Neural cell (in vitro differentiated cells): ENCODE results near the gene CFL1. TPM values are rescaled to one million over a fixed set of nuclear protein-coding genes. Genes with fewer than 3 reads are reported as not detected.
"Not testable (repeated sequence)": the region's sequence is repeated elsewhere in the genome, so short reads cannot be mapped to it uniquely, and the experiment has no call there.

Source experiments
- H2AFZ ChIP-seq: fragments of 200-600, 300-800 bp; sonication (generic), shearing (Covaris generic); 2 replicates; pipeline ENCODE4 v1.6.0; 2014; ENCODE audit warnings: low read depth, mild to moderate bottlenecking, antibody characterized with exemption, low read length, moderate library complexity
- H3F3A ChIP-seq: fragments of 200-600 bp; shearing (Covaris generic); 2 replicates; pipeline ENCODE4 v1.6.1; 2016; ENCODE audit warnings: mild to moderate bottlenecking, moderate library complexity, mixed read lengths, antibody characterized with exemption, low read length; ENCODE audit not compliant: insufficient read depth, poor library complexity, severe bottlenecking
- H3K27ac ChIP-seq: fragments of 200-600, 300-800 bp; sonication (generic), shearing (Covaris generic); 2 replicates; pipeline ENCODE4 v1.5.1; 2014; ENCODE audit warnings: mild to moderate bottlenecking, low read length, moderate library complexity
- H3K27me3 ChIP-seq: fragments of 300-800, 200-600 bp; sonication (generic), shearing (Covaris generic); 2 replicates; pipeline ENCODE4 v1.6.0; 2014; ENCODE audit warnings: mild to moderate bottlenecking, low read depth, low read length, moderate library complexity; ENCODE audit not compliant: insufficient read depth
- H3K36me3 ChIP-seq: fragments of 300-800, 200-600 bp; sonication (generic), shearing (Covaris generic); 2 replicates; pipeline ENCODE4 v1.5.1; 2014; ENCODE audit warnings: mild to moderate bottlenecking, antibody characterized with exemption, low read length, moderate library complexity; ENCODE audit not compliant: insufficient read depth
- H3K4me2 ChIP-seq: fragments of 300-800, 200-600 bp; sonication (generic), shearing (Covaris generic); 2 replicates; pipeline ENCODE4 v1.6.0; 2014; ENCODE audit warnings: mild to moderate bottlenecking, low read length
- H3K4me3 ChIP-seq: fragments of 300-800, 200-600 bp; sonication (generic), shearing (Covaris generic); 2 replicates; pipeline ENCODE4 v1.5.1; 2014; ENCODE audit warnings: mild to moderate bottlenecking, low read length, moderate library complexity
- H3K79me2 ChIP-seq: fragments of 200-600 bp; shearing (Covaris generic); replicated peaks from 2 replicates; pipeline ENCODE4 v1.6.0; 2014; ENCODE audit warnings: mild to moderate bottlenecking, low read length, moderate library complexity; ENCODE audit not compliant: insufficient read depth
- H3K9ac ChIP-seq: fragments of 300-800, 200-600 bp; sonication (generic), shearing (Covaris generic); 2 replicates; pipeline ENCODE4 v1.6.1; 2016; ENCODE audit warnings: mild to moderate bottlenecking, low read length, mixed read lengths
- H3K9me2 ChIP-seq: fragments of 200-600 bp; shearing (Covaris generic); 2 replicates; pipeline ENCODE4 v1.6.1; 2016; ENCODE audit warnings: mild to moderate bottlenecking, low read length, mixed read lengths; ENCODE audit not compliant: insufficient read depth
- H3K9me3 ChIP-seq: fragments of 200-600, 300-800 bp; sonication (generic), shearing (Covaris generic); 2 replicates; pipeline ENCODE4 v1.6.1; 2016; ENCODE audit warnings: mild to moderate bottlenecking, mixed run types, low read length, moderate library complexity, mixed read lengths
- H4K20me1 ChIP-seq: fragments of 200-600 bp; shearing (Covaris generic); 2 replicates; pipeline ENCODE4 v1.6.1; 2016; ENCODE audit warnings: mild to moderate bottlenecking, mixed run types; ENCODE audit not compliant: insufficient read depth
- CTCF ChIP-seq: fragments of 450-650 bp; IDR thresholded peaks from 2 replicates; pipeline ENCODE4 v1.5.1; 2014; ENCODE audit warnings: antibody characterized with exemption, mild to moderate bottlenecking, moderate library complexity; ENCODE audit not compliant: poor library complexity, severe bottlenecking
- EP300 ChIP-seq: fragments of 450-650 bp; conservative IDR thresholded peaks from 2 replicates; pipeline ENCODE4 v1.6.1; 2014; ENCODE audit warnings: antibody characterized with exemption, mild to moderate bottlenecking, moderate library complexity; ENCODE audit not compliant: poor library complexity, severe bottlenecking
- EZH2 ChIP-seq: fragments of 200-600, 300-800 bp; shearing (Covaris generic), sonication (generic); IDR thresholded peaks from 2 replicates; pipeline ENCODE4 v1.6.1; 2014; ENCODE audit warnings: antibody characterized with exemption, low read length, borderline replicate concordance, mild to moderate bottlenecking; ENCODE audit not compliant: insufficient read depth, poor library complexity, severe bottlenecking
- MXI1 ChIP-seq: fragments of 450-650 bp; conservative IDR thresholded peaks from 2 replicates; pipeline ENCODE4 v1.6.1; 2014; ENCODE audit warnings: antibody characterized with exemption, mild to moderate bottlenecking; ENCODE audit not compliant: poor library complexity, severe bottlenecking
- POLR2AphosphoS5 ChIP-seq: IDR thresholded peaks from 2 replicates; pipeline ENCODE4 v1.6.1; 2012
- RAD21 ChIP-seq: fragments of 450-650 bp; conservative IDR thresholded peaks from 2 replicates; pipeline ENCODE4 v1.6.1; 2014; ENCODE audit warnings: antibody characterized with exemption, mild to moderate bottlenecking, moderate library complexity
- REST ChIP-seq: IDR thresholded peaks from 2 replicates; pipeline ENCODE4 v1.6.1; 2012; ENCODE audit warnings: borderline replicate concordance
- SMC3 ChIP-seq: fragments of 450-650 bp; conservative IDR thresholded peaks from 2 replicates; pipeline ENCODE4 v1.6.1; 2014; ENCODE audit warnings: antibody characterized with exemption, mild to moderate bottlenecking, moderate library complexity; ENCODE audit not compliant: poor library complexity
- TAF1 ChIP-seq: IDR thresholded peaks from 2 replicates; pipeline ENCODE4 v1.6.1; 2012; ENCODE audit warnings: low read depth
- polyA plus RNA-seq: library from polyadenylated mRNA; depleted of rRNA; stranded (reverse); fragments of >200 nt; gene quantifications from 2 replicates; pipeline ENCODE4 v1.2.3, GENCODE V29; 2014

The CFL1 gene
- polyA plus RNA-seq, 1 donor from 2014 or later, result 1,633 TPM

- Histone ChIP-seq H3K4me3 (no peak overlapping the region), H3K27me3 (no peaks in the 10 kb centered on the region), H4K20me1 (peaks cover 17% of the 10 kb centered on the region), H3K9ac (no peak overlapping the region), H2AFZ (no peak overlapping the region), H3K79me2 (peaks cover 6% of the 10 kb centered on the region), H3K9me2 (no peaks in the 10 kb centered on the region), H3K36me3 (peaks cover 5% of the 10 kb centered on the region), H3K27ac (no peak overlapping the region), H3K4me2 (no peak overlapping the region), H3K9me3 (no peaks in the 10 kb centered on the region), H3F3A (no peaks in the 10 kb centered on the region)
- TF ChIP-seq POLR2AphosphoS5 (peak; percentile 17), CTCF (no peak)
Measured at GRCh38 chr11:65849366-65849765, 8.6 kb downstream of the CFL1 start.

- H3F3A ChIP-seq, H3K27ac ChIP-seq, H3K4me2 ChIP-seq, H2AFZ ChIP-seq, H3K36me3 ChIP-seq, H3K9me3 ChIP-seq, H3K27me3 ChIP-seq, H3K79me2 ChIP-seq, H3K9ac ChIP-seq, H3K4me3 ChIP-seq, H3K9me2 ChIP-seq: not testable (repeated sequence)
- H4K20me1 ChIP-seq, result peaks cover 11% of the 10 kb centered on the region
Measured at GRCh38 chr11:65848693-65849092, 9.3 kb downstream of the CFL1 start.

- Histone ChIP-seq H2AFZ (no peak overlapping the region), H3K79me2 (no peaks in the 10 kb centered on the region), H3K4me3 (no peak overlapping the region), H3K4me2 (no peak overlapping the region), H3K9me2 (no peaks in the 10 kb centered on the region), H3K36me3 (no peaks in the 10 kb centered on the region), H4K20me1 (peaks cover 1% of the 10 kb centered on the region), H3K9ac (no peak overlapping the region), H3K27me3 (no peaks in the 10 kb centered on the region), H3K9me3 (no peaks in the 10 kb centered on the region), H3K27ac (no peak overlapping the region), H3F3A (no peaks in the 10 kb centered on the region)
- TF ChIP-seq EZH2 (no peak), CTCF (no peak), EP300 (no peak), REST (no peak), TAF1 (no peak), SMC3 (no peak), RAD21 (no peak), POLR2AphosphoS5 (no peak), MXI1 (no peak)
Measured at GRCh38 chr11:65847746-65848145, 10.2 kb downstream of the CFL1 start.
